ENCODE measurements around the gene SMIM38. TPM values are rescaled to one million over a fixed set of nuclear protein-coding genes. Genes with fewer than 3 reads are reported as not detected.
"Not testable (repeated sequence)": the region's sequence is repeated elsewhere in the genome, so short reads cannot be mapped to it uniquely, and the experiment has no call there.

The SMIM38 gene
- total RNA-seq, 1 donor from 2014 or later = 2.2 TPM

- no peak for ATAC-seq
- intact Hi-C loops (cut with DNase I) = no loop called here
These were observed 34.7 kb upstream of the SMIM38 start for GRCh38 chr11:69121021-69121420.

GRCh38 chr11:69121621-69122325, 34.0 kb upstream of the SMIM38 start:
- DNase-seq (ENCODE audit: low spot score) (no peak), ATAC-seq (no peak)
- intact Hi-C loops (cut with DNase I) = no loop called here

More at GRCh38 chr11:69121021-69121420, 34.7 kb upstream of the SMIM38 start:
- DNase-seq (ENCODE audit: low spot score) = no peak

DNA sequence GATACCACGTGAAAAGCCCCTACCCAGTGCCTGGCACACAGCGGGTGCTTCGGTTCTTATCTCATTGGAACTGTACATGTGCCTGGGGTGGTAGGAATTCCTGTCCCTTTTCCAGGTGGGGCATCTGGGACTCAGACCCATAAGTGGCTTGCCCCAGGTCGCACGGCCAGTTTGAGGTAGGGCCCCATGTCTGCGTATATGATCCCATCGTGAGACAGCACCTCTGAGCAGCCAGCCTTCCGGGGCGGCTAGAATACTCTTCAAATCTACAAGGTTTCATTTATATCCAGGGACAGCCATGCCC, 33.5 kb upstream of the SMIM38 start:
- ATAC-seq (no peak), DNase-seq (ENCODE audit: low spot score) (no peak)
- intact Hi-C loops (cut with DNase I) = no loop called here

DNA sequence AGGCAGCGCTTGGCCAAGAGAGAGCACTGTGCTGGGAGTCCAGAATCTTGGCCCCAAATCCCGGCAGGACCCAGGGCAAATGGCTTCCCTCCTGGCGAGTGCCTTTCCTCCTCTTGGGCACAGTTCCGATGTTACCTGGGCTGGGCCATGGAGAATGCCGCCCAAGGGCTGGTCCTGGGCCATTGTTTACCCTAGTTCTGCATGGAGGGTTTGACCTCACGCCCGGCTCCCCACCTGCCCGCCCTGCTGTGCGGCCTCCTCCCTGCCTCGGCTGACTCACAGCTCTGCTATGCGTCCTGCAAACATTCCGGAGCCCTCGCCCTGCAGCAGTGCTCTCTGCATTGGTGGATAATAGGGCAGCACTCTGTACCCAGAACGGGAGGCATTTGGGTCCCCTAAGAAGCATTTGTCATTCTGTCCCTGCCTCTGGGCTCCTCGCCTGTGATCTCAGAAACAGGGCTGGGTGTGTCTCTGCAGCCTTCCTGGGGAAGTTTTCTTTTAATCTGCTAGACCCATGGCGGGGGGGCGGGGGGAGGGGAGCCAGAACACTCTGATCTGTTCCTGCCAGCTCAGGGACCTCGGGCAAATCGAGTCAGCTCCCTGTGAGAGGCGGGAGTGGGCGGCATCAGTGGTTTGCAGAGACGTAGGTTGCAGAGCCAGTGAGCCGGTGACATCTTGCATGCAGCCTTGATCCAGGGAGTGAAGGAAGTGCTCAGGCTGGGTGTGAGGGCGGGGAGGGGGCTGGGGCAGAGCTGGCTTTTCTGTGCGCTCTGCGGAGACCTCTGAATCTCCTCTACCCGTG, 32.9 kb upstream of the SMIM38 start:
- intact Hi-C loops (cut with DNase I) = no loop called here
- ATAC-seq (peak; percentile 77), DNase-seq (ENCODE audit: low spot score) (no peak)

- DNase-seq (ENCODE audit: low spot score) (no peak), ATAC-seq (no peak)
- intact Hi-C loops (cut with DNase I) = no loop called here
These were observed 31.9 kb upstream of the SMIM38 start for GRCh38 chr11:69123593-69124545.

GRCh38 chr11:69125861-69126260, 29.9 kb upstream of the SMIM38 start:
- intact Hi-C loops (cut with DNase I) = no loop called here

GRCh38 chr11:69126286-69126685, 29.4 kb upstream of the SMIM38 start:
- intact Hi-C loops (cut with DNase I) = no loop called here
- DNase-seq (ENCODE audit: low spot score) (no peak), ATAC-seq (no peak)

More at GRCh38 chr11:69125861-69126260, 29.9 kb upstream of the SMIM38 start:
- DNase-seq (ENCODE audit: low spot score) (no peak), ATAC-seq (no peak)

DNA sequence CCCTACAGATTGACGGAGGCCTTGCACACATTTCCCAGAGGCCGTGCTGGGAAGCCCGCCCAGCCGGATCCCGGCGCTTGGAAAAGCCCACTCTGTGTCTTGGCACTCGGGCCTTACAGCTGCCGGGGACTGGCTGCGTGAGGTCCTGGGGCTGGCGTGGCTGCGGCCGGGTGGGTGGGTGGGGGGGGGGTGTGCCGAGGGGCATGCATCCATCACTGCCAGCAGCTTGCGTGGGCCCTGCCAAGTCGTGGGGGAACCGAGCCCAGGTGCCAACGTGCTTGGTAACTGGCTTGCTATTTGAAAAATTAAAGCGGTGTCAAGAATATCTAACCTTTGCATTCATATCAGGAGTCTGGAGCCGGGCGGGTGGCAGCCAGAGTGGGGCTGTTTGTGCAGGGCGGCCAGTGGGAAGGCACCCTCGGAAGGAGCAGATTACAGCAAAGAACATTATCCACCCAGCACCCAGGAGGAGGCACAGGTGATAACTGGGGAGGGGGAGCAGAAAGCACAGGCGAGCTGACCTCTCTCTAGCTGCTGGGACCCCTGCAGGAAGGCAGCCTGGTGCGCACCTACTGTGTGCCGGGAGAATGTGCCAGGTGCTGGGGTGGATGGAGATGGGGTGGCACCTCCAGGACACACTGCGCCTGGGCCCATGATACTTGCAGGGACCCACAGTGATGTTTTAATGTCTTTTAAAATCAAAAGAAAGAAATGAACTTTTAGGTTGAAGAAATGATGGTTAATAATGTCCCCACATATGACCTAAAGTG, 28.5 kb upstream of the SMIM38 start:
- ATAC-seq (no peak), DNase-seq (ENCODE audit: low spot score) (no peak)
- intact Hi-C loops (cut with DNase I) = loop anchor here (1.0 kb wide), 1 partner anchor 48 kb away; no protein-coding TSS in a partner anchor

GRCh38 chr11:69127884-69128283, 27.9 kb upstream of the SMIM38 start:
- ATAC-seq (no peak), DNase-seq (ENCODE audit: low spot score) (no peak)
- intact Hi-C loops (cut with DNase I) = loop anchor here (1.0 kb wide), 1 partner anchor 47 kb away; no protein-coding TSS in a partner anchor

DNA sequence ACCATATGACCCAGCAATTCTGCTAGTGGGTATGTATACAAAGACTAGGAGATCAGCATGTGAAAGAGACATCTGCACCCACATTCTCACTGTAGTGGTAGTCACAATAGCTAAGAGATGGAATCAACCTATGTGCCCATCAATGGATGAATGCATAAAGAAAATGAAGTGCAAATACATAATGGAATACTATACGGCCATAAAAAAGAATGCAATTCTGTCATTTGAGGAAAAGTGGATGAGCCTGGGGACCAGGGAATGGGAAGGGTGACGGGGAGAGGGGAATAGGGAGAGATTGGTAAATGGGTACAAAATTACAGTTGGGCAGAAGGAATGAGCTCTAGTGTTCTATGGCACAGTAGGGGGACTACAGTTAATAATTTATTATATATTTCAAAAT, 26.7 kb upstream of the SMIM38 start:
- ATAC-seq = no peak
- intact Hi-C loops (cut with DNase I) = no loop called here
- no peak for DNase-seq (ENCODE audit: low spot score)

GRCh38 chr11:69129647-69130046, 26.1 kb upstream of the SMIM38 start:
- DNase-seq (ENCODE audit: low spot score) (no peak), ATAC-seq (no peak)
- intact Hi-C loops (cut with DNase I) = loop anchor here (10.0 kb wide), 1 partner anchor 85 kb away; no protein-coding TSS in a partner anchor

GRCh38 chr11:69130654-69131053, 25.1 kb upstream of the SMIM38 start:
- ATAC-seq = no peak
- intact Hi-C loops (cut with DNase I) = loop anchor here (10.0 kb wide), 1 partner anchor 84 kb away; no protein-coding TSS in a partner anchor
- no peak for DNase-seq (ENCODE audit: low spot score)

GRCh38 chr11:69131121-69131566, 24.6 kb upstream of the SMIM38 start:
- DNase-seq (ENCODE audit: low spot score) = no peak
- intact Hi-C loops (cut with DNase I) = loop anchor here (10.0 kb wide), 1 partner anchor 84 kb away; no protein-coding TSS in a partner anchor
- ATAC-seq = peak; percentile 35

GRCh38 chr11:69131644-69132300, 24.0 kb upstream of the SMIM38 start:
- peak; percentile 82 for DNase-seq (ENCODE audit: low spot score)
- ATAC-seq = peak; percentile 87
- intact Hi-C loops (cut with DNase I) = loop anchor here (10.0 kb wide), 1 partner anchor 83 kb away; no protein-coding TSS in a partner anchor

DNA sequence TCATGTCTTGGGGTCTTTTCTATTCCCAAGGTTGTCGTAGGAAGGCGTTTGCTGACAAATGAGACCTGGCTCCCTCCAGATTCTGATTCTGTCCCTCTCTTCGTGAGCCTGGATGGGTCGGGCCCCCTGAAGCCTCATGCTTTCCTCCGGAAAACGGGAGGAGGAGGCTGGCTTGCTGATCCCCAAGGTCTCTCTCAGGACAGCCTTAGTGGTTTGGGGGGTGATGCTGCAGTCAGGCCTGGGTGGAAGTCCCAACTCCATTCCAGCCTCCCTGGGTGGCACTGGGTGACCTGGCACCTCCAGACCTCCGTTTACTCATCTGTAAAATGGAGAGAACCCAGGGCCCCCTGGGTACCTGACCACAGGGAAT, 23.4 kb upstream of the SMIM38 start:
- ATAC-seq (no peak), DNase-seq (ENCODE audit: low spot score) (no peak)
- intact Hi-C loops (cut with DNase I) = loop anchor here (10.0 kb wide), 1 partner anchor 83 kb away; no protein-coding TSS in a partner anchor

- no peak for DNase-seq (ENCODE audit: low spot score)
- intact Hi-C loops (cut with DNase I) = loop anchor here (10.0 kb wide), 1 partner anchor 82 kb away; no protein-coding TSS in a partner anchor
- no peak for ATAC-seq
These were observed 22.5 kb upstream of the SMIM38 start for GRCh38 chr11:69133251-69133650.

- intact Hi-C loops (cut with DNase I) = loop anchor here (10.0 kb wide), 1 partner anchor 81 kb away; no protein-coding TSS in a partner anchor
- not testable (repeated sequence) for ATAC-seq; DNase-seq (ENCODE audit: low spot score)
These were observed 21.6 kb upstream of the SMIM38 start for GRCh38 chr11:69134182-69134581.

All from sciatic nerve (tissue), 2 donors.